HepG2 (cell line): ENCODE measurements around the gene TSPAN2. TPM values are rescaled to one million over a fixed set of nuclear protein-coding genes. Genes with fewer than 3 reads are reported as not detected.

Experiments
- ATAC-seq: fragments of 200-7000 bp; cut with Tn5 transposase; 3 replicates; pipeline ENCODE4 v1.9.1; 2020; ENCODE audit warnings: mild to moderate bottlenecking, moderate library complexity
- BruUV-seq: library from RNA; stranded (reverse); fragments of 400-500 nt; replicated peaks from 2 replicates; lab custom pipeline; 2021; lab: Mats Ljungman, UMichigan
- CTCF ChIA-PET: fragments of 300-600 bp; formaldehyde crosslinking; extraction: SDS; loops from one replicate; lab custom pipeline; 2021; ENCODE audit warnings: low total read pairs, inconsistent platforms, low intra/inter-chr PET ratio; lab: Yijun Ruan, JAX
- POLR2A ChIA-PET: fragments of 350-600 bp; sonication (Branson Sonifier 250); formaldehyde crosslinking; loops from one replicate; lab custom pipeline; 2020; ENCODE audit warnings: antibody characterized with exemption, inconsistent platforms; lab: Yijun Ruan, JAX
- DNase-seq: peaks from one replicate; pipeline ENCODE4 v3.0.0-alpha.2; 2015; ENCODE audit warnings: low spot score
- FAIRE-seq: peaks from 3 replicates; lab custom pipeline; 2011; peaks lifted over from hg19 to GRCh38; lab: Jason Lieb, UNC
- H2AFZ ChIP-seq: one replicate; pipeline ENCODE4 v1.6.1; 2011; ENCODE audit warnings: low read length, inconsistent platforms
- H3K27ac ChIP-seq: fragments of 300-600 bp; 3 replicates; pipeline ENCODE4 v1.8.0; 2011; ENCODE audit warnings: mixed run types, mild to moderate bottlenecking, mixed read lengths, low read length, inconsistent platforms; ENCODE audit not compliant: insufficient read depth; ENCODE audit errors: extremely low read length
- H3K27me3 ChIP-seq, 2 experiments: fragments of 200-600 bp in 1 of 2; 2 replicates in 1 of 2; 3 replicates in 1 of 2; pipeline versions ENCODE4 v1.6.0 to v1.8.0; 2011; ENCODE audit warnings: low read length in 2 of 2, mild to moderate bottlenecking in 2 of 2, moderate library complexity in 2 of 2, inconsistent platforms in 1 of 2; ENCODE audit not compliant: insufficient read depth in 2 of 2, control insufficient read depth in 1 of 2
- H3K36me3 ChIP-seq, 2 experiments: fragments of 200-600 bp in 1 of 2; replicated peaks in 1 of 2; 2 replicates in 1 of 2; 3 replicates in 1 of 2; pipeline versions ENCODE4 v1.5.1 to v1.8.0; 2011; ENCODE audit warnings: low read length in 2 of 2, inconsistent platforms in 1 of 2; ENCODE audit not compliant: insufficient read depth in 2 of 2, control insufficient read depth in 1 of 2
- H3K4me1 ChIP-seq: 2 replicates; pipeline ENCODE4 v1.5.1; 2012; ENCODE audit warnings: low read length, inconsistent platforms; ENCODE audit not compliant: insufficient read depth
- H3K4me2 ChIP-seq: 2 replicates; pipeline ENCODE4 v1.6.0; 2011; ENCODE audit warnings: low read depth, low read length, inconsistent platforms
- H3K4me3 ChIP-seq, 3 experiments: fragments of 200-600 bp in 1 of 3; sonication (generic), shearing (Covaris generic) in 1 of 3; replicated peaks in 1 of 3; 2 replicates each; pipeline ENCODE4 v1.5.1; 2011 to 2016; ENCODE audit warnings: low read length in 3 of 3, inconsistent platforms in 2 of 3, low read depth in 2 of 3, mild to moderate bottlenecking in 2 of 3, control low read depth in 1 of 3, mixed read lengths in 1 of 3; ENCODE audit not compliant: insufficient read depth in 1 of 3
- H3K79me2 ChIP-seq: one replicate; pipeline ENCODE4 v1.6.1; 2011; ENCODE audit warnings: low read length, inconsistent platforms; ENCODE audit not compliant: insufficient read depth
- H3K9ac ChIP-seq: 2 replicates; pipeline ENCODE4 v1.6.0; 2011; ENCODE audit warnings: mild to moderate bottlenecking, low read depth, low read length, inconsistent platforms; ENCODE audit not compliant: insufficient read depth
- H3K9me3 ChIP-seq: 2 replicates; pipeline ENCODE4 v1.5.1; 2012; ENCODE audit warnings: mild to moderate bottlenecking, low read length
- H4K20me1 ChIP-seq: 2 replicates; pipeline ENCODE4 v1.6.0; 2011; ENCODE audit warnings: inconsistent platforms, mild to moderate bottlenecking, low read length, moderate library complexity; ENCODE audit not compliant: insufficient read depth
- KDM1A ChIP-seq: IDR thresholded peaks from 2 replicates; pipeline ENCODE4 v1.6.1; 2016; ENCODE audit warnings: missing compliant biosample characterization
- MXD4 ChIP-seq: IDR thresholded peaks from 2 replicates; pipeline ENCODE4 v1.6.1; 2016; ENCODE audit warnings: mild to moderate bottlenecking, missing biosample characterization, missing genetic modification reagents
- PHF21A ChIP-seq: sonication (generic); formaldehyde crosslinking; IDR thresholded peaks from 2 replicates; pipeline ENCODE4 v1.5.0; 2020; ENCODE audit warnings: mild to moderate bottlenecking, missing genetic modification reagents
- RFX5 ChIP-seq: IDR thresholded peaks from 2 replicates; pipeline ENCODE4 v1.6.1; 2011; ENCODE audit warnings: low read depth, low read length, improper control_type of control experiment
- SNAI1 ChIP-seq: sonication (generic); formaldehyde crosslinking; IDR thresholded peaks from 2 replicates; pipeline ENCODE4 v1.5.0; 2020; ENCODE audit warnings: mild to moderate bottlenecking, missing genetic modification reagents, borderline replicate concordance
- STAT5B ChIP-seq: sonication (generic); formaldehyde crosslinking; IDR thresholded peaks from 2 replicates; pipeline ENCODE4 v1.4.0; 2020; ENCODE audit warnings: missing genetic modification reagents
- ZNF160 ChIP-seq: sonication (generic); formaldehyde crosslinking; IDR thresholded peaks from 2 replicates; pipeline ENCODE4 v1.8.0; 2022; ENCODE audit warnings: mild to moderate bottlenecking, inconsistent platforms, missing genetic modification reagents
- ZNF329 ChIP-seq: sonication (generic); formaldehyde crosslinking; IDR thresholded peaks from 2 replicates; pipeline ENCODE4 v1.9.0; 2021; ENCODE audit warnings: low read depth, mild to moderate bottlenecking, missing genetic modification reagents
- ZNF7 ChIP-seq: IDR thresholded peaks from 2 replicates; pipeline ENCODE4 v1.6.1; 2016; ENCODE audit warnings: missing biosample characterization, missing genetic modification reagents
- WGBS: methylation state at CpG from one replicate; pipeline ENCODE4 v1.1.6; 2017; ENCODE audit warnings: low lambda C conversion rate; 5-methylcytosine and 5-hydroxymethylcytosine counted together
- in situ Hi-C: cut with HindIII; loops from 2 replicates; pipeline ENCODE4 v1.10.0; 2017; ENCODE audit warnings: low pct_unique_long_range_greater_than_20kb; ENCODE audit not compliant: extremely low pct_ligation_motif_present
- intact Hi-C: fragments of 100-400 bp; cut with micrococcal nuclease; formaldehyde crosslinking; loops from one replicate; pipeline ENCODE4 v1.10.0; 2022; ENCODE audit not compliant: unreplicated experiment
- polyA plus RNA-seq, 8 experiments: library from polyadenylated mRNA; depleted of rRNA in 3 of 8; stranded (reverse) in 7 of 8; unstranded in 1 of 8; fragments of >200 nt; fragmentation: Illumina TruSeq in 4 of 8; extraction: Trizol in 4 of 8; gene quantifications; 2 replicates each; pipeline versions ENCODE4 v1.2.1 to v1.2.3, GENCODE V29; 2011 to 2016; ENCODE audit warnings: low read depth in 4 of 8, missing spikeins in 1 of 8, mixed read lengths in 1 of 8; ENCODE audit not compliant: insufficient read depth in 1 of 8
- total RNA-seq, 5 experiments: library from RNA; depleted of rRNA; stranded (reverse); fragments of >200 nt; fragmentation: Illumina TruSeq; extraction: Trizol; gene quantifications; 2 replicates each; pipeline ENCODE4 v1.2.3, GENCODE V29; 2016; ENCODE audit warnings: low read depth in 1 of 5
- TF ChIP-seq, protein P1 (sequence below): IDR thresholded peaks from 2 replicates; pipeline ENCODE4 v1.6.1; 2016; ENCODE audit warnings: control low read depth
- TF ChIP-seq, protein P2 (sequence below): sonication (generic); formaldehyde crosslinking; IDR thresholded peaks from 2 replicates; pipeline ENCODE4 v1.4.0; 2020; ENCODE audit warnings: missing genetic modification reagents
- TF ChIP-seq, protein P3 (sequence below): sonication (generic); formaldehyde crosslinking; IDR thresholded peaks from 2 replicates; pipeline ENCODE4; 2020; ENCODE audit warnings: missing genetic modification reagents, mild to moderate bottlenecking, borderline replicate concordance
- TF ChIP-seq, protein P4 (sequence below): sonication (generic); formaldehyde crosslinking; IDR thresholded peaks from 2 replicates; pipeline ENCODE4 v1.8.0; 2022; ENCODE audit warnings: mild to moderate bottlenecking, missing genetic modification reagents
- TF ChIP-seq, protein P5 (sequence below): sonication (generic); formaldehyde crosslinking; IDR thresholded peaks from 2 replicates; pipeline ENCODE4 v1.8.0; 2022; ENCODE audit warnings: mild to moderate bottlenecking, missing genetic modification reagents; ENCODE audit not compliant: insufficient replicate concordance

The TSPAN2 gene
- total and polyA plus RNA-seq, 2 of the 13 experiments (the other 11 are each of a cell fraction or from before 2014, with no cell fraction given), result not detected

DNA sequence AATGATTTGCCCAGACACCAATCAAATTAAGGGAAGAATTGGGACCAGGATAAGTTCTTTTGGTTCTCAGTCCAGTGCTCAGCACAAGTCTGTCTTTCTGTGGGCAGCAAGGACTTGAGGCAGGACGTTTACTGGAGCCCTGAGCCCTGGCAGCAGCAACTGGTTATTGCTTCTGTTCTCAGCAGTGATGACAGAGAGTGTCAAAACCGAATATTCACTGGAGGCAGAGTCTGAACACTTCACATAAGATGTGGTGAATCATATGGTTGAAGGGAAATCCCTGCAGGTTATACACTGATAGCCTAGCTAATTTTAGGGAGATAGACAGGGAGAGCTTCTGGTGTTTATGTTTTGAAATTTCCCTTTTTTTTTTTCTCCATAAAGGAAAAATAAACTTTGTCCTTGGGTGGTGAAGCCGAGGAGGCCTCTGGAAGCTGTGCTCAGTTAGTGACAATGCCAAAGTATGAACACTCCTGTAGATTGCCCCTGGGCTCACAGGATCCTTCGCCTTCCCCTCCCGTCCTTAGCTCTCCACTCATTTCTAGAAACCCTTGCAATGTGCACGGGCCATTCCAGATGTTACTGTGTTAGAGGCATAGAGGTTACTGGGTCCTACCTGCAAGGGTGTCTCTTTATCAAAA lies 26.3 kb upstream of the TSPAN2 start (continued):
- no peak for TF ChIP-seq RFX5
- TF ChIP-seq, protein P1, sequence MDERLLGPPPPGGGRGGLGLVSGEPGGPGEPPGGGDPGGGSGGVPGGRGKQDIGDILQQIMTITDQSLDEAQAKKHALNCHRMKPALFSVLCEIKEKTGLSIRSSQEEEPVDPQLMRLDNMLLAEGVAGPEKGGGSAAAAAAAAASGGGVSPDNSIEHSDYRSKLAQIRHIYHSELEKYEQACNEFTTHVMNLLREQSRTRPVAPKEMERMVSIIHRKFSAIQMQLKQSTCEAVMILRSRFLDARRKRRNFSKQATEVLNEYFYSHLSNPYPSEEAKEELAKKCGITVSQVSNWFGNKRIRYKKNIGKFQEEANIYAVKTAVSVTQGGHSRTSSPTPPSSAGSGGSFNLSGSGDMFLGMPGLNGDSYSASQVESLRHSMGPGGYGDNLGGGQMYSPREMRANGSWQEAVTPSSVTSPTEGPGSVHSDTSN (CRISPR knock-in tag), result no peak

DNA sequence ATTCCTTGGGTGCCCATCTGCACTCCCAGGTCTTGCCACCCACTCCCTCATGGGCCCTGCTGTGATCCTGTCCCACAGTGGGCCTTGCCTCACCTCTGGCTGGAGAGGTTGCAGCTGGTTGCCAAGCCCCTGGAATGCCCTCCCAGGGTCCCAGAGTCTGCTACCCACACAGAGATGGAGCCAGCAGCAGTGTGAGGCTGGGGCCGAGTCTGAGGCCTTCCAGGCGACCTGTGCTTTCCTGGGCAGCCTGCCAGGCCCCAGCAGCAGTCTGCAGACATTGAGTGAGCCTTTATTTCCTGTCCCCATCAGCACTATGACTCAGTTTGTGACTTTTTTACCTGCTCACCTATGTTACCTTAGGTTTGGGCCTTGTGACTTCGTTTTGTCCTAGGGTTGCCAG lies 25.0 kb upstream of the TSPAN2 start:
- WGBS, result 0% methylated on average over 1 of the region's 3 CpGs
- FAIRE-seq (no peak), ATAC-seq (no peak), DNase-seq (no peak)
- POLR2A ChIA-PET, result no interaction called here
- no TSS peak for BruUV-seq
- Histone ChIP-seq H3K27me3 (peaks cover 0 to 1% of the 10 kb centered on the region in 2 experiments; a peak in 1 of 5 replicates), H3K36me3 (no peaks in the 10 kb centered on the region), H4K20me1 (no peaks in the 10 kb centered on the region), H2AFZ (no peak overlapping the region), H3K4me2 (no peak overlapping the region), H3K4me3 (no peak overlapping the region), H3K9ac (no peak overlapping the region), H3K9me3 (no peaks in the 10 kb centered on the region), H3K79me2 (no peaks in the 10 kb centered on the region), H3K4me1 (no peaks in the 10 kb centered on the region), H3K27ac (no peak overlapping the region)
- intact Hi-C loops, result no loop called here
- CTCF ChIA-PET, result no interaction called here
- in situ Hi-C loops, result no loop called here
- TF ChIP-seq, protein P2, sequence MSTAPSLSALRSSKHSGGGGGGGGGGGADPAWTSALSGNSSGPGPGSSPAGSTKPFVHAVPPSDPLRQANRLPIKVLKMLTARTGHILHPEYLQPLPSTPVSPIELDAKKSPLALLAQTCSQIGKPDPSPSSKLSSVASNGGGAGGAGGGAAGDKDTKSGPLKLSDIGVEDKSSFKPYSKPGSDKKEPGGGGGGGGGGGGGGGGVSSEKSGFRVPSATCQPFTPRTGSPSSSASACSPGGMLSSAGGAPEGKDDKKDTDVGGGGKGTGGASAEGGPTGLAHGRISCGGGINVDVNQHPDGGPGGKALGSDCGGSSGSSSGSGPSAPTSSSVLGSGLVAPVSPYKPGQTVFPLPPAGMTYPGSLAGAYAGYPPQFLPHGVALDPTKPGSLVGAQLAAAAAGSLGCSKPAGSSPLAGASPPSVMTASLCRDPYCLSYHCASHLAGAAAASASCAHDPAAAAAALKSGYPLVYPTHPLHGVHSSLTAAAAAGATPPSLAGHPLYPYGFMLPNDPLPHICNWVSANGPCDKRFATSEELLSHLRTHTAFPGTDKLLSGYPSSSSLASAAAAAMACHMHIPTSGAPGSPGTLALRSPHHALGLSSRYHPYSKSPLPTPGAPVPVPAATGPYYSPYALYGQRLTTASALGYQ (CRISPR knock-in tag), result no peak
- TF ChIP-seq STAT5B (no peak), ZNF329 (CRISPR knock-in tag) (no peak), KDM1A (CRISPR knock-in tag) (no peak), MXD4 (CRISPR knock-in tag) (no peak), ZNF160 (CRISPR knock-in tag) (no peak), SNAI1 (CRISPR knock-in tag) (no peak), PHF21A (no peak), ZNF7 (CRISPR knock-in tag) (no peak)
- TF ChIP-seq, protein P3, sequence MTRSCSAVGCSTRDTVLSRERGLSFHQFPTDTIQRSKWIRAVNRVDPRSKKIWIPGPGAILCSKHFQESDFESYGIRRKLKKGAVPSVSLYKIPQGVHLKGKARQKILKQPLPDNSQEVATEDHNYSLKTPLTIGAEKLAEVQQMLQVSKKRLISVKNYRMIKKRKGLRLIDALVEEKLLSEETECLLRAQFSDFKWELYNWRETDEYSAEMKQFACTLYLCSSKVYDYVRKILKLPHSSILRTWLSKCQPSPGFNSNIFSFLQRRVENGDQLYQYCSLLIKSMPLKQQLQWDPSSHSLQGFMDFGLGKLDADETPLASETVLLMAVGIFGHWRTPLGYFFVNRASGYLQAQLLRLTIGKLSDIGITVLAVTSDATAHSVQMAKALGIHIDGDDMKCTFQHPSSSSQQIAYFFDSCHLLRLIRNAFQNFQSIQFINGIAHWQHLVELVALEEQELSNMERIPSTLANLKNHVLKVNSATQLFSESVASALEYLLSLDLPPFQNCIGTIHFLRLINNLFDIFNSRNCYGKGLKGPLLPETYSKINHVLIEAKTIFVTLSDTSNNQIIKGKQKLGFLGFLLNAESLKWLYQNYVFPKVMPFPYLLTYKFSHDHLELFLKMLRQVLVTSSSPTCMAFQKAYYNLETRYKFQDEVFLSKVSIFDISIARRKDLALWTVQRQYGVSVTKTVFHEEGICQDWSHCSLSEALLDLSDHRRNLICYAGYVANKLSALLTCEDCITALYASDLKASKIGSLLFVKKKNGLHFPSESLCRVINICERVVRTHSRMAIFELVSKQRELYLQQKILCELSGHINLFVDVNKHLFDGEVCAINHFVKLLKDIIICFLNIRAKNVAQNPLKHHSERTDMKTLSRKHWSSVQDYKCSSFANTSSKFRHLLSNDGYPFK, result no peak
- TF ChIP-seq, protein P4, sequence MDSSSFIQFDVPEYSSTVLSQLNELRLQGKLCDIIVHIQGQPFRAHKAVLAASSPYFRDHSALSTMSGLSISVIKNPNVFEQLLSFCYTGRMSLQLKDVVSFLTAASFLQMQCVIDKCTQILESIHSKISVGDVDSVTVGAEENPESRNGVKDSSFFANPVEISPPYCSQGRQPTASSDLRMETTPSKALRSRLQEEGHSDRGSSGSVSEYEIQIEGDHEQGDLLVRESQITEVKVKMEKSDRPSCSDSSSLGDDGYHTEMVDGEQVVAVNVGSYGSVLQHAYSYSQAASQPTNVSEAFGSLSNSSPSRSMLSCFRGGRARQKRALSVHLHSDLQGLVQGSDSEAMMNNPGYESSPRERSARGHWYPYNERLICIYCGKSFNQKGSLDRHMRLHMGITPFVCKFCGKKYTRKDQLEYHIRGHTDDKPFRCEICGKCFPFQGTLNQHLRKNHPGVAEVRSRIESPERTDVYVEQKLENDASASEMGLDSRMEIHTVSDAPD (CRISPR knock-in tag), result no peak
- TF ChIP-seq, protein P5, sequence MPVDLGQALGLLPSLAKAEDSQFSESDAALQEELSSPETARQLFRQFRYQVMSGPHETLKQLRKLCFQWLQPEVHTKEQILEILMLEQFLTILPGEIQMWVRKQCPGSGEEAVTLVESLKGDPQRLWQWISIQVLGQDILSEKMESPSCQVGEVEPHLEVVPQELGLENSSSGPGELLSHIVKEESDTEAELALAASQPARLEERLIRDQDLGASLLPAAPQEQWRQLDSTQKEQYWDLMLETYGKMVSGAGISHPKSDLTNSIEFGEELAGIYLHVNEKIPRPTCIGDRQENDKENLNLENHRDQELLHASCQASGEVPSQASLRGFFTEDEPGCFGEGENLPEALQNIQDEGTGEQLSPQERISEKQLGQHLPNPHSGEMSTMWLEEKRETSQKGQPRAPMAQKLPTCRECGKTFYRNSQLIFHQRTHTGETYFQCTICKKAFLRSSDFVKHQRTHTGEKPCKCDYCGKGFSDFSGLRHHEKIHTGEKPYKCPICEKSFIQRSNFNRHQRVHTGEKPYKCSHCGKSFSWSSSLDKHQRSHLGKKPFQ (CRISPR knock-in tag), result no peak
